Measurements from ENCODE around the gene TTC7B. TPM values are rescaled to one million over a fixed set of nuclear protein-coding genes. Genes with fewer than 3 reads are reported as not detected.
"Not testable (repeated sequence)": the region's sequence is repeated elsewhere in the genome, so short reads cannot be mapped to it uniquely, and the experiment has no call there.

The TTC7B gene
- total and polyA plus RNA-seq, 9 of the 15 experiments (the other 6 are each of a cell fraction or from before 2014, with no cell fraction given): 2.2 to 77.2 (median 36.7) TPM

DNA sequence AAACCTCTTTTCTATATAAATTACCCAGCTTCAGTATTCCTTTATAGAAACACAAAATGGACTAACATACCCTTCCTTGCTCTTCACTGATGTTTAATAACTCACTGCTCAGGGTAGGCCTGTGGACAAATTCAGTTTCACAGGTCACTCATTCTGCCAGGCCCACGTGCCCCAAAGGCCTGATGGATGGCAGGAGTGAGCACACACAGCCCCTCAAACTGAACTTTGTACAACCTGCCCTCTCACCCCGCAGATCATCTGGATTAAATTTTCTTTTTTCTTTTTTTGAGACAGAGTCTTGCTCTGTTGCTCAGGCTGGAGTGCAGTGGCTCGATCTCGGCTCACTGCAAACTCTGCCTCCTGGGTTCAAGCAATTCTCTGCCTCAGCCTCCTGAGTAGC, 24.4 kb upstream of the TTC7B start:
- H3K9ac ChIP-seq (ENCODE audit: insufficient read depth in 1 of 2, low read depth in 2 of 2, low read length in 2 of 2); CTCF ChIA-PET (ENCODE audit: low intra/inter-chr PET ratio); H4K20me1 ChIP-seq (replicated peaks; ENCODE audit: control insufficient read depth, insufficient read depth, low read length); H3K27ac ChIP-seq (ENCODE audit: extremely low read depth, low read depth, low read length); intact Hi-C loops (cut with micrococcal nuclease); FAIRE-seq; H3K4me2 ChIP-seq (ENCODE audit: insufficient read depth, low read length); H3K79me2 ChIP-seq (ENCODE audit: control insufficient read depth, insufficient read depth, low read length); DNase-seq (ENCODE audit: extremely low read depth in 1 of 4, low spot score in 3 of 4); H3K4me3 ChIP-seq; BruUV-seq (replicated peaks); H3K4me1 ChIP-seq (replicated peaks in 1 of 2; ENCODE audit: control insufficient read depth in 2 of 2, insufficient read depth in 2 of 2, low read length in 2 of 2); POLR2A ChIA-PET; H2AFZ ChIP-seq (ENCODE audit: low read depth, low read length); H3K27me3 ChIP-seq (ENCODE audit: control insufficient read depth in 2 of 2, insufficient read depth in 2 of 2, low read length in 2 of 2); H3K9me1 ChIP-seq (ENCODE audit: control insufficient read depth, insufficient read depth, low read length); ATAC-seq; H3K9me3 ChIP-seq (replicated peaks; ENCODE audit: control insufficient read depth, insufficient read depth, low read depth, low read length); H3K36me3 ChIP-seq (ENCODE audit: control insufficient read depth, insufficient read depth, low read length); in situ Hi-C loops (cut with MboI): not testable (repeated sequence)
- WGBS (ENCODE audit: insufficient coverage, low coverage, missing lambda C conversion rate): 54% methylated on average over 3 of the region's 4 CpGs
- TF ChIP-seq ZNF766 (CRISPR knock-in tag; conservative IDR thresholded peaks at IDR 0.05): 0 out of 2 replicates have a peak, but pooled peaks have one; percentile 40

- in situ Hi-C loops (cut with MboI) (no loop called here), intact Hi-C loops (cut with micrococcal nuclease) (no loop called here)
- Histone ChIP-seq H3K36me3 (ENCODE audit: control insufficient read depth, insufficient read depth, low read length) (no peaks in the 10 kb centered on the region), H3K4me2 (ENCODE audit: insufficient read depth, low read length) (no peak overlapping the region), H3K9me3 (replicated peaks; ENCODE audit: control insufficient read depth, insufficient read depth, low read depth, low read length) (no peaks in the 10 kb centered on the region), H3K4me1 (replicated peaks in 1 of 2; ENCODE audit: control insufficient read depth in 2 of 2, insufficient read depth in 2 of 2, low read length in 2 of 2) (peaks cover 4 to 5% of the 10 kb centered on the region in 2 experiments; a peak in 3 of 5 replicates), H3K9me1 (ENCODE audit: control insufficient read depth, insufficient read depth, low read length) (no peaks in the 10 kb centered on the region), H3K79me2 (ENCODE audit: control insufficient read depth, insufficient read depth, low read length) (no peaks in the 10 kb centered on the region), H2AFZ (ENCODE audit: low read depth, low read length) (no peak overlapping the region), H4K20me1 (replicated peaks; ENCODE audit: control insufficient read depth, insufficient read depth, low read length) (no peaks in the 10 kb centered on the region), H3K27me3 (ENCODE audit: control insufficient read depth in 2 of 2, insufficient read depth in 2 of 2, low read length in 2 of 2) (no peaks in the 10 kb centered on the region), H3K4me3 (no peak overlapping the region), H3K9ac (ENCODE audit: insufficient read depth in 1 of 2, low read depth in 2 of 2, low read length in 2 of 2) (no peak overlapping the region), H3K27ac (ENCODE audit: extremely low read depth, low read depth, low read length) (no peak overlapping the region)
- ChIA-PET POLR2A (no interaction called here), CTCF (ENCODE audit: low intra/inter-chr PET ratio) (no interaction called here)
- BruUV-seq (replicated peaks): no TSS peak
- DNase-seq (ENCODE audit: extremely low read depth in 1 of 4, low spot score in 3 of 4) (no peak), ATAC-seq (no peak), FAIRE-seq (no peak)
- TF ChIP-seq MTA3 (IDR thresholded peaks at IDR 0.05; ENCODE audit: borderline replicate concordance): no peak
- no peak for TF ChIP-seq ZFP91 (CRISPR knock-in tag; IDR thresholded peaks at IDR 0.05)
- TF ChIP-seq KAT2B (IDR thresholded peaks at IDR 0.05; ENCODE audit: low read depth, low read length): no peak
- WGBS (ENCODE audit: insufficient coverage, low coverage, missing lambda C conversion rate): 39% methylated on average over 3 of the region's 3 CpGs
Observed at GRCh38 chr14:90839889-90840266, 23.6 kb upstream of the TTC7B start.

Measured in K562 (cell line).